GM12878 (cell line): ENCODE data around the gene TSHZ2. TPM values are rescaled to one million over a fixed set of nuclear protein-coding genes. Genes with fewer than 3 reads are reported as not detected.

Source experiments
- ATAC-seq: fragments of 200-7000 bp; cut with Tn5 transposase; 3 replicates; pipeline ENCODE4 v1.9.1; 2020; ENCODE audit warnings: mild to moderate bottlenecking, moderate library complexity
- BruUV-seq: library from RNA; stranded (reverse); fragments of 400-500 nt; replicated peaks from 2 replicates; lab custom pipeline; 2021; lab: Mats Ljungman, UMichigan
- CTCF ChIA-PET: fragments of 300-600 bp; sonication (Branson Sonifier 250); formaldehyde crosslinking; extraction: SDS; loops from one replicate; lab custom pipeline; 2021; ENCODE audit warnings: inconsistent platforms; lab: Yijun Ruan, JAX
- POLR2A ChIA-PET: fragments of 350-600 bp; formaldehyde crosslinking; extraction: SDS; loops from one replicate; lab custom pipeline; 2021; ENCODE audit warnings: inconsistent platforms; lab: Charles Lee
- RAD21 ChIA-PET: fragments of 300-600 bp; sonication (Branson Sonifier 250); formaldehyde crosslinking; loops from one replicate; lab custom pipeline; 2023; ENCODE audit warnings: antibody characterized with exemption; ENCODE audit not compliant: unreplicated experiment; lab: Charles Lee
- SMC1A ChIA-PET: fragments of 300-600 bp; sonication (Branson Sonifier 250); formaldehyde crosslinking; loops from one replicate; lab custom pipeline; 2023; ENCODE audit not compliant: unreplicated experiment, uncharacterized antibody; lab: Charles Lee
- DNase-seq: peaks from one replicate; pipeline ENCODE4 v3.0.0-alpha.2; 2011; ENCODE audit warnings: low read depth, low spot score
- FAIRE-seq: peaks from 3 replicates; lab custom pipeline; 2011; peaks lifted over from hg19 to GRCh38; lab: Jason Lieb, UNC
- H2AFZ ChIP-seq: 2 replicates; pipeline ENCODE4 v1.6.0; 2011; ENCODE audit warnings: low read depth, low read length, control low read depth; ENCODE audit not compliant: control insufficient read depth
- H3K27ac ChIP-seq: 2 replicates; pipeline ENCODE4 v1.5.1; 2011; ENCODE audit warnings: control low read depth; ENCODE audit not compliant: control insufficient read depth, insufficient read depth
- H3K27me3 ChIP-seq, 2 experiments: replicated peaks in 1 of 2; 2 replicates each; pipeline versions ENCODE4 v1.6.0 to v1.6.1; 2011; ENCODE audit warnings: low read length in 1 of 2; ENCODE audit not compliant: control insufficient read depth in 2 of 2, insufficient read depth in 2 of 2
- H3K36me3 ChIP-seq, 2 experiments: 2 replicates each; pipeline ENCODE4 v1.5.1; 2011; ENCODE audit warnings: low read length in 1 of 2; ENCODE audit not compliant: control insufficient read depth in 2 of 2, insufficient read depth in 2 of 2
- H3K4me1 ChIP-seq: 2 replicates; pipeline ENCODE4 v1.6.1; 2011; ENCODE audit warnings: mild to moderate bottlenecking, low read length, moderate library complexity, mixed read lengths; ENCODE audit not compliant: control insufficient read depth, insufficient read depth
- H3K4me2 ChIP-seq: 2 replicates; pipeline ENCODE4 v1.6.0; 2011; ENCODE audit warnings: control low read depth; ENCODE audit not compliant: control insufficient read depth, insufficient read depth
- H3K4me3 ChIP-seq: fragments of 200-600 bp; sonication (generic); 2 replicates; pipeline ENCODE4 v1.5.1; 2016
- H3K79me2 ChIP-seq: 2 replicates; pipeline ENCODE4 v1.6.0; 2011; ENCODE audit warnings: low read length; ENCODE audit not compliant: control insufficient read depth, insufficient read depth
- H3K9ac ChIP-seq: 2 replicates; pipeline ENCODE4 v1.8.0; 2011; ENCODE audit warnings: low read length, control low read depth, mixed read lengths; ENCODE audit not compliant: control insufficient read depth, insufficient read depth
- H3K9me3 ChIP-seq: replicated peaks from 3 replicates; pipeline ENCODE4 v1.5.1; 2011; ENCODE audit warnings: mild to moderate bottlenecking, low read length; ENCODE audit not compliant: control insufficient read depth, insufficient read depth
- H4K20me1 ChIP-seq: 2 replicates; pipeline ENCODE4 v1.6.0; 2011; ENCODE audit not compliant: control insufficient read depth, insufficient read depth
- BHLHE40 ChIP-seq, 2 experiments: fragments of 450-650 bp in 1 of 2; IDR thresholded peaks; 2 replicates each; pipeline ENCODE4 v1.6.1; 2011 to 2017; ENCODE audit warnings: low read depth in 2 of 2, borderline replicate concordance in 1 of 2, improper control_type of control experiment in 1 of 2, low read length in 1 of 2, mild to moderate bottlenecking in 1 of 2
- FOS ChIP-seq: IDR thresholded peaks from 3 replicates; pipeline ENCODE4 v1.6.1; 2011; ENCODE audit warnings: borderline replicate concordance; ENCODE audit not compliant: insufficient read length; ENCODE audit errors: extremely low read depth
- FOXK2 ChIP-seq: fragments of 450-650 bp; IDR thresholded peaks from 2 replicates; pipeline ENCODE4 v1.6.1; 2017; ENCODE audit warnings: mild to moderate bottlenecking, moderate library complexity
- NBN ChIP-seq: fragments of 450-650 bp; IDR thresholded peaks from 2 replicates; pipeline ENCODE4 v1.6.1; 2016
- POLR2AphosphoS2 ChIP-seq: IDR thresholded peaks from 2 replicates; pipeline ENCODE4 v1.6.1; 2011; ENCODE audit warnings: low read depth, mild to moderate bottlenecking, low read length, improper control_type of control experiment, moderate library complexity
- RELB ChIP-seq: fragments of 450-650 bp; IDR thresholded peaks from 2 replicates; pipeline ENCODE4 v1.6.1; 2017; ENCODE audit warnings: low read depth, mild to moderate bottlenecking, moderate library complexity
- SREBF2 ChIP-seq: IDR thresholded peaks from 2 replicates; pipeline ENCODE4 v1.6.1; 2012; ENCODE audit warnings: mild to moderate bottlenecking, low read length
- SUZ12 ChIP-seq: fragments of 200-600 bp; sonication (generic); IDR thresholded peaks from one replicate; pipeline ENCODE4 v1.6.1; 2018; ENCODE audit warnings: antibody characterized with exemption, mild to moderate bottlenecking; ENCODE audit not compliant: unreplicated experiment
- TCF7 ChIP-seq: IDR thresholded peaks from 2 replicates; pipeline ENCODE4 v1.6.1; 2014; ENCODE audit warnings: antibody characterized with exemption, borderline replicate concordance
- ZBTB40 ChIP-seq: fragments of 450-650 bp; IDR thresholded peaks from 2 replicates; pipeline ENCODE4 v1.6.1; 2016; ENCODE audit warnings: mild to moderate bottlenecking, moderate library complexity, borderline replicate concordance
- WGBS: methylation state at CpG from one replicate; pipeline ENCODE4 v1.1.6; 2016; ENCODE audit warnings: low lambda C conversion rate; ENCODE audit not compliant: insufficient replicate concordance, insufficient coverage; ENCODE audit errors: missing lambda C conversion rate; 5-methylcytosine and 5-hydroxymethylcytosine counted together
- in situ Hi-C: fragments of 300-500 bp; cut with MboI; formaldehyde crosslinking; loops from 9 replicates; pipeline ENCODE4 v1.14.3; 2018; ENCODE audit warnings: mixed read lengths
- intact Hi-C: fragments of 100-400 bp; cut with micrococcal nuclease; formaldehyde crosslinking; loops from one replicate; pipeline ENCODE4 v1.14.2; 2022; ENCODE audit not compliant: unreplicated experiment
- polyA plus RNA-seq, 11 experiments: library from polyadenylated mRNA; depleted of rRNA in 4 of 11; unstranded in 6 of 11; stranded (reverse) in 5 of 11; fragments of >200 nt; fragmentation: Nextera tagmentation in 4 of 11; fragmentation: Illumina TruSeq in 1 of 11; extraction: Ambion mirVana in 4 of 11; extraction: Trizol in 1 of 11; gene quantifications; 1 replicate in 1 of 11; 2 replicates in 10 of 11; pipeline versions ENCODE4 v1.2.1 to v1.2.3, GENCODE V29; 2011 to 2016; ENCODE audit warnings: inconsistent platforms in 2 of 11, missing spikeins in 2 of 11, low read depth in 1 of 11
- total RNA-seq, 4 experiments: library from RNA; depleted of rRNA in 3 of 4; stranded (reverse); fragments of >200 nt in 3 of 4; fragmentation: Illumina TruSeq in 1 of 4; extraction: Trizol in 1 of 4; gene quantifications; 2 replicates each; pipeline versions ENCODE4 v1.2.1 to v1.2.3, GENCODE V29; 2013 to 2021

The TSHZ2 gene
- total and polyA plus RNA-seq, 10 of the 15 experiments (the other 5 are each of a cell fraction or from before 2014, with no cell fraction given) = 0.01 to 0.86 (median 0.13) TPM; not detected in 2

DNA sequence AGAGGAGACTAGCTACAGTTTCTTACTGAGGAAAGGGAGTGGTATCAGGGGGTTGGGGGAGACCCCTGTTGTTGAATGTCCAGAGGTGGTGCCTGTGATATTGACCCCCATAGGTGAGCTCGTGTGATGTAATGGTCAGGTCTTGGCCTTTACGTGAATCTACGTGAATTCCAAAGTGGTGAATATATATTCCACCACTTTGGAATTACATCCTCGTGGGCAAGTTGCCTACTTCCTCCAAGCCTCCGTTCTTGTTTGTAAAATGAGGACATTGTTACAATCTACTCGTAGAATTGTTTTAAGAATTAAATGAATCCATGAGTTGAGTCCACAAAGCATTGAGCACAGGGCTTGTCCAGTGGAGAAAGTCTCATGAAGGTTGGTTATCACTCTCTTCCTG lies 47.3 kb downstream of the TSHZ2 start:
- no peaks in the 10 kb centered on the region; the same call in 2 of the 3 replicates for H3K9me3 ChIP-seq
- WGBS = 54% methylated on average over 6 of the region's 6 CpGs
- RAD21 ChIA-PET = no interaction called here
- BruUV-seq = no TSS peak
- H3K27me3 ChIP-seq = no peaks in the 10 kb centered on the region; a peak in 1 of 4 replicates
- no peaks in the 10 kb centered on the region for H4K20me1 ChIP-seq
- H3K4me3 ChIP-seq = no peak overlapping the region
- H3K4me2 ChIP-seq = no peak overlapping the region
- intact Hi-C loops (no loop called here), in situ Hi-C loops (no loop called here)
- ATAC-seq = no peak
- no peaks in the 10 kb centered on the region for H3K36me3 ChIP-seq
- no peak overlapping the region for H3K9ac ChIP-seq
- TF ChIP-seq RELB (no peak), SREBF2 (no peak), TCF7 (no peak), POLR2AphosphoS2 (no peak), FOS (no peak), BHLHE40 (IDR thresholded peaks at IDR 0.05; ENCODE audit: borderline replicate concordance in 1 of 2, low read depth in 2 of 2, low read length in 1 of 2) (no peak), SUZ12 (no peak), FOXK2 (no peak), ZBTB40 (no peak), NBN (no peak)
- H3K4me1 ChIP-seq = no peaks in the 10 kb centered on the region
- FAIRE-seq = no peak
- POLR2A ChIA-PET = no interaction called here
- no peak overlapping the region for H3K27ac ChIP-seq
- DNase-seq = no peak
- CTCF ChIA-PET = interaction anchor here (1.1 kb wide), 1 partner anchor 119 kb away, joined by 3 read pairs; no protein-coding TSS in a partner anchor
- SMC1A ChIA-PET = interaction anchor here (1.6 to 2.0 kb wide), 3 partner anchors 9 to 29 kb away, joined by 3 to 9 read pairs (median 3); no protein-coding TSS in a partner anchor
- H2AFZ ChIP-seq = no peak overlapping the region
- no peaks in the 10 kb centered on the region for H3K79me2 ChIP-seq
